HUES48 (cell line): ENCODE data around the gene CHGA.

Experiments used
- H3K27ac ChIP-seq: one replicate; pipeline ENCODE4 v1.7.0; 2013; ENCODE audit warnings: low read depth, low read length, inconsistent platforms
- H3K27me3 ChIP-seq: 2 replicates; pipeline ENCODE4 v1.6.1; 2013; ENCODE audit warnings: mild to moderate bottlenecking, low read length; ENCODE audit not compliant: control insufficient read depth, insufficient read depth
- H3K36me3 ChIP-seq: 2 replicates; pipeline ENCODE4 v1.6.1; 2013; ENCODE audit warnings: low read length; ENCODE audit not compliant: control insufficient read depth, insufficient read depth
- H3K4me1 ChIP-seq: 2 replicates; pipeline ENCODE4 v1.6.1; 2013; ENCODE audit warnings: mild to moderate bottlenecking, low read length; ENCODE audit not compliant: control insufficient read depth, insufficient read depth
- H3K4me3 ChIP-seq: 2 replicates; pipeline ENCODE4 v1.5.1; 2013; ENCODE audit warnings: mild to moderate bottlenecking, low read depth, low read length
- H3K9ac ChIP-seq: 2 replicates; pipeline ENCODE4 v1.6.1; 2013; ENCODE audit warnings: mild to moderate bottlenecking, low read depth, low read length, moderate library complexity
- H3K9me3 ChIP-seq: 2 replicates; pipeline ENCODE4 v1.6.1; 2013; ENCODE audit warnings: low read length; ENCODE audit not compliant: control insufficient read depth, insufficient read depth

CHGA gene

GRCh38 chr14:92945959-92946846, 23.3 kb downstream of the CHGA start:
- Histone ChIP-seq H3K4me3 (no peak overlapping the region), H3K9ac (no peak overlapping the region), H3K27ac (no peak overlapping the region), H3K27me3 (no peaks in the 10 kb centered on the region), H3K4me1 (no peaks in the 10 kb centered on the region), H3K36me3 (peaks cover 51% of the 10 kb centered on the region), H3K9me3 (no peaks in the 10 kb centered on the region)

- Histone ChIP-seq H3K36me3 (peaks cover 52% of the 10 kb centered on the region), H3K4me3 (no peak overlapping the region), H3K9ac (no peak overlapping the region), H3K27me3 (no peaks in the 10 kb centered on the region), H3K27ac (no peak overlapping the region), H3K4me1 (no peaks in the 10 kb centered on the region), H3K9me3 (no peaks in the 10 kb centered on the region)
Measured at GRCh38 chr14:92946847-92947545, 24.0 kb downstream of the CHGA start.

GRCh38 chr14:92948647-92949046, 25.7 kb downstream of the CHGA start:
- Histone ChIP-seq H3K27me3 (no peaks in the 10 kb centered on the region), H3K36me3 (peaks cover 54% of the 10 kb centered on the region), H3K9me3 (no peaks in the 10 kb centered on the region), H3K27ac (no peak overlapping the region), H3K9ac (no peak overlapping the region), H3K4me1 (no peaks in the 10 kb centered on the region), H3K4me3 (no peak overlapping the region)

GRCh38 chr14:92949496-92950192, 26.7 kb downstream of the CHGA start:
- no peak overlapping the region for H3K27ac ChIP-seq
- H3K4me3 ChIP-seq: no peak overlapping the region
- no peaks in the 10 kb centered on the region for H3K9me3 ChIP-seq
- H3K27me3 ChIP-seq: no peaks in the 10 kb centered on the region
- peaks cover 55% of the 10 kb centered on the region for H3K36me3 ChIP-seq
- no peak overlapping the region for H3K9ac ChIP-seq
- no peaks in the 10 kb centered on the region for H3K4me1 ChIP-seq

GRCh38 chr14:92950193-92950540, 27.2 kb downstream of the CHGA start:
- peaks cover 55% of the 10 kb centered on the region for H3K36me3 ChIP-seq
- H3K9ac ChIP-seq: no peak overlapping the region
- no peak overlapping the region for H3K4me3 ChIP-seq
- no peaks in the 10 kb centered on the region for H3K9me3 ChIP-seq
- H3K27me3 ChIP-seq: no peaks in the 10 kb centered on the region
- no peak overlapping the region for H3K27ac ChIP-seq
- 0 out of 2 replicates have a peak, but pooled peaks cover 4% of the 10 kb centered on the region for H3K4me1 ChIP-seq

- Histone ChIP-seq H3K36me3 (peaks cover 50% of the 10 kb centered on the region), H3K9ac (no peak overlapping the region), H3K27me3 (no peaks in the 10 kb centered on the region)
Measured at GRCh38 chr14:92950773-92951172, 27.8 kb downstream of the CHGA start.

GRCh38 chr14:92951261-92951660, 28.3 kb downstream of the CHGA start:
- no peak overlapping the region for H3K9ac ChIP-seq
- no peak overlapping the region for H3K4me3 ChIP-seq
- H3K4me1 ChIP-seq: 0 out of 2 replicates have a peak, but pooled peaks cover 5% of the 10 kb centered on the region
- no peaks in the 10 kb centered on the region for H3K27me3 ChIP-seq
- H3K36me3 ChIP-seq: peaks cover 50% of the 10 kb centered on the region
- no peak overlapping the region for H3K27ac ChIP-seq
- no peaks in the 10 kb centered on the region for H3K9me3 ChIP-seq

More at GRCh38 chr14:92950773-92951172, 27.8 kb downstream of the CHGA start:
- Histone ChIP-seq H3K9me3 (no peaks in the 10 kb centered on the region), H3K27ac (no peak overlapping the region), H3K4me1 (0 out of 2 replicates have a peak, but pooled peaks cover 5% of the 10 kb centered on the region), H3K4me3 (no peak overlapping the region)

GRCh38 chr14:92951912-92952471, 29.0 kb downstream of the CHGA start:
- no peak overlapping the region for H3K27ac ChIP-seq
- peaks cover 54% of the 10 kb centered on the region for H3K36me3 ChIP-seq
- H3K27me3 ChIP-seq: no peaks in the 10 kb centered on the region
- no peak overlapping the region for H3K9ac ChIP-seq
- 0 out of 2 replicates have a peak, but pooled peaks cover 5% of the 10 kb centered on the region for H3K4me1 ChIP-seq
- no peaks in the 10 kb centered on the region for H3K9me3 ChIP-seq
- H3K4me3 ChIP-seq: no peak overlapping the region

- Histone ChIP-seq H3K4me3 (no peak overlapping the region), H3K4me1 (0 out of 2 replicates have a peak, but pooled peaks cover 5% of the 10 kb centered on the region), H3K27me3 (no peaks in the 10 kb centered on the region), H3K9me3 (no peaks in the 10 kb centered on the region), H3K9ac (no peak overlapping the region), H3K36me3 (peaks cover 60% of the 10 kb centered on the region), H3K27ac (no peak overlapping the region)
Measured at GRCh38 chr14:92952481-92953298, 29.7 kb downstream of the CHGA start.

- peaks cover 64% of the 10 kb centered on the region for H3K36me3 ChIP-seq
- H3K27me3 ChIP-seq: no peaks in the 10 kb centered on the region
- no peak overlapping the region for H3K9ac ChIP-seq
- no peaks in the 10 kb centered on the region for H3K9me3 ChIP-seq
- 0 out of 2 replicates have a peak, but pooled peaks cover 5% of the 10 kb centered on the region for H3K4me1 ChIP-seq
- H3K4me3 ChIP-seq: no peak overlapping the region
- H3K27ac ChIP-seq: no peak overlapping the region
Measured at GRCh38 chr14:92953526-92953925, 30.6 kb downstream of the CHGA start.
